Neural progenitor cell (in vitro differentiated cells): ENCODE measurements around the gene GKN2. TPM values are rescaled to one million over a fixed set of nuclear protein-coding genes. Genes with fewer than 3 reads are reported as not detected.

Experiments used
- DNase-seq: peaks from one replicate; pipeline ENCODE4 v3.0.0-alpha.2; 2016; ENCODE audit warnings: low spot score
- H2AFZ ChIP-seq: fragments of 200-600 bp; sonication (generic); replicated peaks from 2 replicates; pipeline ENCODE4 v1.6.1; 2016; ENCODE audit warnings: antibody characterized with exemption
- H3F3A ChIP-seq: fragments of 200-600 bp; sonication (generic); 2 replicates; pipeline ENCODE4 v1.6.1; 2016; ENCODE audit warnings: antibody characterized with exemption, low read depth
- H3K27ac ChIP-seq: fragments of 200-600 bp; sonication (generic); 2 replicates; pipeline ENCODE4 v1.5.1; 2016; ENCODE audit warnings: mild to moderate bottlenecking
- H3K27me3 ChIP-seq: fragments of 200-600 bp; sonication (generic); 2 replicates; pipeline ENCODE4 v1.6.1; 2016; ENCODE audit warnings: mild to moderate bottlenecking, moderate library complexity
- H3K36me3 ChIP-seq: fragments of 200-600 bp; sonication (generic); 2 replicates; pipeline ENCODE4 v1.5.1; 2016
- H3K4me1 ChIP-seq: fragments of 200-600 bp; sonication (generic); 2 replicates; pipeline ENCODE4 v1.6.1; 2016; ENCODE audit warnings: mixed run types
- H3K4me2 ChIP-seq: fragments of 200-600 bp; sonication (generic); 2 replicates; pipeline ENCODE4 v1.6.1; 2016
- H3K4me3 ChIP-seq: fragments of 200-600 bp; sonication (generic); 2 replicates; pipeline ENCODE4 v1.5.1; 2016
- H3K79me2 ChIP-seq: fragments of 200-600 bp; sonication (generic); 2 replicates; pipeline ENCODE4 v1.6.1; 2016; ENCODE audit warnings: low read depth
- H3K9ac ChIP-seq: fragments of 200-600 bp; sonication (generic); 2 replicates; pipeline ENCODE4 v1.6.1; 2016
- H3K9me3 ChIP-seq: fragments of 200-600 bp; sonication (generic); 2 replicates; pipeline ENCODE4 v1.5.1; 2016; ENCODE audit warnings: low read depth
- H4K20me1 ChIP-seq: fragments of 200-600 bp; sonication (generic); 2 replicates; pipeline ENCODE4 v1.6.1; 2016; ENCODE audit warnings: low read depth
- H3K27ac Mint-ChIP-seq: 3 replicates; pipeline ENCODE4 v1.8.0; 2021; ENCODE audit warnings: mixed read lengths
- H3K27me3 Mint-ChIP-seq: 2 replicates; pipeline ENCODE4 v1.8.0; 2022; ENCODE audit warnings: low read depth, mild to moderate bottlenecking, inconsistent platforms, moderate library complexity, mixed read lengths; ENCODE audit not compliant: insufficient read depth
- H3K36me3 Mint-ChIP-seq: 3 replicates; pipeline ENCODE4 v1.8.0; 2021; ENCODE audit warnings: mixed read lengths
- H3K4me1 Mint-ChIP-seq: 3 replicates; pipeline ENCODE4 v1.8.0; 2021; ENCODE audit warnings: mixed read lengths
- H3K4me3 Mint-ChIP-seq: 3 replicates; pipeline ENCODE4 v1.8.0; 2021; ENCODE audit warnings: mild to moderate bottlenecking, moderate library complexity, mixed read lengths
- H3K9me3 Mint-ChIP-seq: 3 replicates; pipeline ENCODE4 v1.8.0; 2020; ENCODE audit warnings: mixed read lengths
- EZH2 ChIP-seq: fragments of 200-600 bp; sonication (generic); IDR thresholded peaks from 2 replicates; pipeline ENCODE4 v1.6.1; 2017; ENCODE audit warnings: antibody characterized with exemption, mild to moderate bottlenecking, moderate library complexity
- EZH2phosphoT487 ChIP-seq: fragments of 200-600 bp; sonication (generic); IDR thresholded peaks from 2 replicates; pipeline ENCODE4 v1.6.1; 2017; ENCODE audit warnings: antibody characterized with exemption
- total RNA-seq: library from RNA; depleted of rRNA; stranded (reverse); fragments of >200 nt; gene quantifications from 2 replicates; pipeline ENCODE4 v1.2.3, GENCODE V29; 2015; ENCODE audit warnings: low replicate concordance
- TF ChIP-seq, protein P1 (sequence below): fragments of 200-600 bp; sonication (generic); IDR thresholded peaks from 2 replicates; pipeline ENCODE4 v1.5.1; 2017; ENCODE audit warnings: antibody characterized with exemption, mild to moderate bottlenecking

The GKN2 gene, protein sequence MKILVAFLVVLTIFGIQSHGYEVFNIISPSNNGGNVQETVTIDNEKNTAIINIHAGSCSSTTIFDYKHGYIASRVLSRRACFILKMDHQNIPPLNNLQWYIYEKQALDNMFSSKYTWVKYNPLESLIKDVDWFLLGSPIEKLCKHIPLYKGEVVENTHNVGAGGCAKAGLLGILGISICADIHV
- total RNA-seq: not detected in 2 replicates

DNA sequence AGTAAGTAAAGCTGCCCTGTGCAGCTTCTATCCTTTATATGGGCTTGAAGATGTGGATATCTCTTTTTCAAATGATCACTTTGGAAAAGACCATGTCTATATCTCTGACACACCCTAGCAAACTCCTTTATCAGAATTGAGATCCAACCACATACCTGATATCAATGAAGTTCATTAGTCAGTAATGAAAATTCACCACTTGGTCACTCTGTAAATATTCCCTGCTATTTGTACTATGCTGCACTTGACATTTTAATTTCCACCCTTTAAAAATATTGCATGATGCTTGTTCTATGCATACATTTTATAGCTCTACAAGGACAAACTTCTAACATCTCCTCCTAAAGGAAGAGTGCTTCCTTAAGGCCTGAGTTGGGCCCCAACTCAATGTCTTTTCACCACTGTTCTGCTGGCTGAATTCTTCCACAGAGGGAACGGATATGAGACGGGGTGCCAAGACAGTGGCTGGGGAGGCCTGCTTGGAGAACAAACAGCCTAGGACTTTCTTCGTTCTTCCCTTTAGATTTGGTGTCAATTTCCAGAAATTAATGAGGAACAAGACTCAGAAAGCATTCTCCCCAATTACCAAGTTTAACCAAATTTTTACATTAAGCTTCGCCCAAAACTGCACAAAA is at the start of gene GKN2:
TSS of gene GKN2 (minus strand) at position 7 of the 635 bp plus-strand sequence. CDS start 32 bp downstream, outside the sequence.
- Histone ChIP-seq H3K9ac (no peak within 1 kb of the TSS), H3K79me2 (no peaks in the 10 kb centered on the region), H3K9me3 (no peaks in the 10 kb centered on the region), H3K27ac (no peak within 1 kb of the TSS), H3K4me3 (no peak within 1 kb of the TSS), H3F3A (no peaks in the 10 kb centered on the region), H4K20me1 (no peaks in the 10 kb centered on the region), H3K4me1 (peaks cover 3% of the 10 kb centered on the region), H2AFZ (no peak within 1 kb of the TSS), H3K27me3 (no peaks in the 10 kb centered on the region), H3K36me3 (no peaks in the 10 kb centered on the region), H3K4me2 (no peak within 1 kb of the TSS)
- TF ChIP-seq EZH2phosphoT487: no peak
- Mint-ChIP-seq H3K9me3 (no peaks in the 10 kb centered on the region), H3K27me3 (peaks cover 9% of the 10 kb centered on the region), H3K4me3 (no peak within 1 kb of the TSS), H3K4me1 (no peaks in the 10 kb centered on the region), H3K36me3 (no peaks in the 10 kb centered on the region), H3K27ac (no peak within 1 kb of the TSS)
- DNase-seq: no peak

- Histone ChIP-seq H3K27ac (no peak overlapping the region), H3K9ac (no peak overlapping the region), H3K9me3 (no peaks in the 10 kb centered on the region), H3K4me2 (no peak overlapping the region), H3K27me3 (no peaks in the 10 kb centered on the region), H3K36me3 (no peaks in the 10 kb centered on the region), H3F3A (no peaks in the 10 kb centered on the region), H3K79me2 (no peaks in the 10 kb centered on the region), H3K4me3 (no peak overlapping the region), H3K4me1 (no peaks in the 10 kb centered on the region), H2AFZ (no peak overlapping the region), H4K20me1 (no peaks in the 10 kb centered on the region)
- no peak overlapping the region for H3K27ac Mint-ChIP-seq
- H3K4me3 Mint-ChIP-seq: no peak overlapping the region
- peaks cover 13% of the 10 kb centered on the region for H3K9me3 Mint-ChIP-seq
- H3K36me3 Mint-ChIP-seq: no peaks in the 10 kb centered on the region
- TF ChIP-seq EZH2phosphoT487 (no peak), EZH2 (no peak)
- TF ChIP-seq, protein P1, sequence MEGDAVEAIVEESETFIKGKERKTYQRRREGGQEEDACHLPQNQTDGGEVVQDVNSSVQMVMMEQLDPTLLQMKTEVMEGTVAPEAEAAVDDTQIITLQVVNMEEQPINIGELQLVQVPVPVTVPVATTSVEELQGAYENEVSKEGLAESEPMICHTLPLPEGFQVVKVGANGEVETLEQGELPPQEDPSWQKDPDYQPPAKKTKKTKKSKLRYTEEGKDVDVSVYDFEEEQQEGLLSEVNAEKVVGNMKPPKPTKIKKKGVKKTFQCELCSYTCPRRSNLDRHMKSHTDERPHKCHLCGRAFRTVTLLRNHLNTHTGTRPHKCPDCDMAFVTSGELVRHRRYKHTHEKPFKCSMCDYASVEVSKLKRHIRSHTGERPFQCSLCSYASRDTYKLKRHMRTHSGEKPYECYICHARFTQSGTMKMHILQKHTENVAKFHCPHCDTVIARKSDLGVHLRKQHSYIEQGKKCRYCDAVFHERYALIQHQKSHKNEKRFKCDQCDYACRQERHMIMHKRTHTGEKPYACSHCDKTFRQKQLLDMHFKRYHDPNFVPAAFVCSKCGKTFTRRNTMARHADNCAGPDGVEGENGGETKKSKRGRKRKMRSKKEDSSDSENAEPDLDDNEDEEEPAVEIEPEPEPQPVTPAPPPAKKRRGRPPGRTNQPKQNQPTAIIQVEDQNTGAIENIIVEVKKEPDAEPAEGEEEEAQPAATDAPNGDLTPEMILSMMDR: no peak
- no peaks in the 10 kb centered on the region for H3K4me1 Mint-ChIP-seq
- no peaks in the 10 kb centered on the region for H3K27me3 Mint-ChIP-seq
- DNase-seq: no peak
Observed at GRCh38 chr2:69001879-69002278, 49.2 kb upstream of the GKN2 start.

DNA sequence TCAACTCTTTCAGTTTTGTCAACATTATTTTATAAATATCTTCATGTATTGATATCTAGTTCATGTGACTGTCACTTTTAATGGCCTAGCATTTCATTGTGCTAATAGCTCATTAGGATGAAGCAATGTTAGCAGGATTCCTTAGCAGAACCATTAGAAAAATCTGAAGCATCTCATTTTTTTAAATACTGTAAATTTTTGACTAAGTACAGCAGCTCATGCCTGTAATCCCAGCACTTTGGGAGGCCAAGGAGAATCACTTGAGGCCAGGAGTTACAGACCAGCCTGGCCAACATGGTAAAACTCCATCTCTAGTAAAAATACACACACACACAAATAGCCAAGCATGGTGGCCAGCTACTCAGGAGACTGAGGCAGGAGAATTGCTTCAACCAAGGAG is 44.7 kb upstream of the GKN2 start:
- no peak for DNase-seq
- Histone ChIP-seq H3K9ac (no peak overlapping the region), H3F3A (no peaks in the 10 kb centered on the region), H2AFZ (no peak overlapping the region), H3K4me2 (no peak overlapping the region), H3K36me3 (no peaks in the 10 kb centered on the region), H4K20me1 (no peaks in the 10 kb centered on the region), H3K79me2 (no peaks in the 10 kb centered on the region), H3K27ac (no peak overlapping the region), H3K4me1 (no peaks in the 10 kb centered on the region), H3K27me3 (no peaks in the 10 kb centered on the region), H3K4me3 (no peak overlapping the region), H3K9me3 (no peaks in the 10 kb centered on the region)
- Mint-ChIP-seq H3K36me3 (no peaks in the 10 kb centered on the region), H3K9me3 (peaks cover 12% of the 10 kb centered on the region), H3K4me3 (no peak overlapping the region), H3K27me3 (no peaks in the 10 kb centered on the region), H3K27ac (no peak overlapping the region), H3K4me1 (no peaks in the 10 kb centered on the region)
- TF ChIP-seq EZH2 (no peak), EZH2phosphoT487 (no peak)

DNA sequence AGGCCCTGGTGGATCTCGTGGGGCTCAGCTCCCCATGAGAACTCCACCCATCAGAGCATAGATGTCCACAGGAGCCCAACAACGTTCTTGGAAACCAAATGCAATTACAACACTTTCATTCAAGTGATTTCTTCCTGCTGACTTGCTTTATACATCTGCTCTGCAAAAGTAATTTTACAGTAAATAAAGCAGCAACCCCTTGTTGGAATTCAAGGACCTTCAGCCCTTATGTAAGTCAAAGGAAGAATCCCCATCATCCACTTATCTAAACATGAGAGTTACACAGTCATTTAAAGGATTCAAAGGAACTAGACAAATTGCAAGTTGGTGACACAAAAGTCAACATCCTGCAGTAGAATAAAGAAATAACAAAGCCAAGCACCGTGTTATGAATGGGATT is 43.2 kb upstream of the GKN2 start:
- H3K79me2 ChIP-seq: no peaks in the 10 kb centered on the region
- no peaks in the 10 kb centered on the region for H3K4me1 Mint-ChIP-seq
- H3K9ac ChIP-seq: no peak overlapping the region
- no peaks in the 10 kb centered on the region for H3K9me3 Mint-ChIP-seq
- H3K36me3 Mint-ChIP-seq: no peaks in the 10 kb centered on the region
- no peaks in the 10 kb centered on the region for H4K20me1 ChIP-seq
- DNase-seq: no peak
- no peaks in the 10 kb centered on the region for H3K9me3 ChIP-seq
- TF ChIP-seq EZH2 (no peak), EZH2phosphoT487 (no peak)
- TF ChIP-seq, protein P1: no peak
- H3K27ac ChIP-seq: no peak overlapping the region
- no peak overlapping the region for H3K27ac Mint-ChIP-seq
- no peak overlapping the region for H2AFZ ChIP-seq
- no peak overlapping the region for H3K4me3 Mint-ChIP-seq
- no peaks in the 10 kb centered on the region for H3K4me1 ChIP-seq
- no peaks in the 10 kb centered on the region for H3K27me3 ChIP-seq
- no peaks in the 10 kb centered on the region for H3K27me3 Mint-ChIP-seq
- H3K36me3 ChIP-seq: no peaks in the 10 kb centered on the region
- H3K4me3 ChIP-seq: no peak overlapping the region
- no peaks in the 10 kb centered on the region for H3F3A ChIP-seq
- H3K4me2 ChIP-seq: no peak overlapping the region
